Measurements from ENCODE around the gene DNAH14. TPM values are rescaled to one million over a fixed set of nuclear protein-coding genes. Genes with fewer than 3 reads are reported as not detected.
A peak's percentile ranks its signal among the peaks of the same experiment; 100 is the strongest.
"Not testable (repeated sequence)": the region's sequence is repeated elsewhere in the genome, so short reads cannot be mapped to it uniquely, and the experiment has no call there.

Gene DNAH14
- 10 to 100 TPM; 16.9 to 33.3 TPM for total RNA-seq

DNA sequence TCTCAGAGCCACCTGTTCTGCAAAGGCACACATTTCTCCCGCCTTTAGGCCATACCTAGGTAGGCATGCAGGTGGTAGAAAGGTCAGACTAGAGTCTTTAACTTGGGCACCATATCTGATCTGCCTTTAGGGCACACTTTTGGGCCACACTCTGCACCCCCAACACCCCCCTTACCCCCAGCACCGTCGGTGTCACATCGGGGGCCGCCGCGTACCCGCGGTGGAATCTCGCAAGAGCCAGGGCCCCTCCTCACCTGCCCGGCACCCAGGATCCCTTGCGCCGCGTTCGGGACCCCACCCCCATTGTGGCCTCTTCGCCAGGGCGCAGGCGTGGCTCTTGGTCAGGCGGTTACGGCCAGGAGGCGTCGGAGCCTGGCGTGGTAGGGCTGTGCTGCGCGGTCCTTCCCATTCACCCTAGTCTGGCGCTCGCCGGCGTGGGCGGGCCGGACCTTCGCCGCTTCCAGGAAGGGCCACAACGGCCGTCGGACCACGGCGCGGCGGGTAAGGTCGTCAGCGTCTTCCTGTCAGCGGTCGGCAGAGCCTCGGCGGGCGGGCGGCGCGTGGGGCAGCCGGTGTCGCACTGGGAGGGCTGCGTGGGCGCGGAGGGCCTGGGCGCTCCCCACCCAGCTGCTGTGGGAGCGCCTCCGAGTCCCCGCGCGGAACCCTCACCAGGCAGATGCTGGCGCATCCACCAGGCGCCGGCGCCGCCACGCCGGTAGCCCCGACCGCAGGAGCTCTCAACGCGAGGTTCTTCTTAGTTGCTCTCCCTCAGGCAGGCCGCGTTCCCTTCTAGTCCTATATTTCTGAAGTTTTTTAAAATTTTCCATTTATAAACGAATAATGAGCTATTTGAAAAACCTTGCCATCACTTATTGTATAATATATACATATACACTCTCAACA is at the start of gene DNAH14:
Gene DNAH14 (plus strand): TSS at position 341 of the 903 bp plus-strand sequence. CDS start 23,028 bp downstream, outside the sequence.
- DNase-seq (peak; percentile 89 to 91 (median 91)), ATAC-seq (peak; percentile 99)
- WGBS, 2 donors: 1% methylated on average over 21 to 61 of the region's 75 CpGs
- Histone ChIP-seq H3K4me1 (peaks cover 10% of the 10 kb centered on the region), H3K9me3 (peaks cover 0 to 15% (median 0%) of the 10 kb centered on the region in 3 donors), H3K27me3 (no peaks in the 10 kb centered on the region), H3K4me3 (peak within 1 kb of the TSS; percentile 39 to 46), H3K36me3 (replicated peaks in 1 of 2; ENCODE audit: insufficient read depth in 1 of 2, low read depth in 2 of 2) (no peaks in the 10 kb centered on the region), H3K27ac (peak within 1 kb of the TSS; percentile 75 to 89 (median 83))
- intact Hi-C loops (cut with DNase I): no loop called here
- peak; percentile 93 to 95 (median 93) for TF ChIP-seq POLR2A (IDR thresholded peaks at IDR 0.05)
- TF ChIP-seq, protein P1, sequence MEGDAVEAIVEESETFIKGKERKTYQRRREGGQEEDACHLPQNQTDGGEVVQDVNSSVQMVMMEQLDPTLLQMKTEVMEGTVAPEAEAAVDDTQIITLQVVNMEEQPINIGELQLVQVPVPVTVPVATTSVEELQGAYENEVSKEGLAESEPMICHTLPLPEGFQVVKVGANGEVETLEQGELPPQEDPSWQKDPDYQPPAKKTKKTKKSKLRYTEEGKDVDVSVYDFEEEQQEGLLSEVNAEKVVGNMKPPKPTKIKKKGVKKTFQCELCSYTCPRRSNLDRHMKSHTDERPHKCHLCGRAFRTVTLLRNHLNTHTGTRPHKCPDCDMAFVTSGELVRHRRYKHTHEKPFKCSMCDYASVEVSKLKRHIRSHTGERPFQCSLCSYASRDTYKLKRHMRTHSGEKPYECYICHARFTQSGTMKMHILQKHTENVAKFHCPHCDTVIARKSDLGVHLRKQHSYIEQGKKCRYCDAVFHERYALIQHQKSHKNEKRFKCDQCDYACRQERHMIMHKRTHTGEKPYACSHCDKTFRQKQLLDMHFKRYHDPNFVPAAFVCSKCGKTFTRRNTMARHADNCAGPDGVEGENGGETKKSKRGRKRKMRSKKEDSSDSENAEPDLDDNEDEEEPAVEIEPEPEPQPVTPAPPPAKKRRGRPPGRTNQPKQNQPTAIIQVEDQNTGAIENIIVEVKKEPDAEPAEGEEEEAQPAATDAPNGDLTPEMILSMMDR (IDR thresholded peaks at IDR 0.05): peak in 3 of 7 experiments; percentile 12 to 19 (median 19)

DNA sequence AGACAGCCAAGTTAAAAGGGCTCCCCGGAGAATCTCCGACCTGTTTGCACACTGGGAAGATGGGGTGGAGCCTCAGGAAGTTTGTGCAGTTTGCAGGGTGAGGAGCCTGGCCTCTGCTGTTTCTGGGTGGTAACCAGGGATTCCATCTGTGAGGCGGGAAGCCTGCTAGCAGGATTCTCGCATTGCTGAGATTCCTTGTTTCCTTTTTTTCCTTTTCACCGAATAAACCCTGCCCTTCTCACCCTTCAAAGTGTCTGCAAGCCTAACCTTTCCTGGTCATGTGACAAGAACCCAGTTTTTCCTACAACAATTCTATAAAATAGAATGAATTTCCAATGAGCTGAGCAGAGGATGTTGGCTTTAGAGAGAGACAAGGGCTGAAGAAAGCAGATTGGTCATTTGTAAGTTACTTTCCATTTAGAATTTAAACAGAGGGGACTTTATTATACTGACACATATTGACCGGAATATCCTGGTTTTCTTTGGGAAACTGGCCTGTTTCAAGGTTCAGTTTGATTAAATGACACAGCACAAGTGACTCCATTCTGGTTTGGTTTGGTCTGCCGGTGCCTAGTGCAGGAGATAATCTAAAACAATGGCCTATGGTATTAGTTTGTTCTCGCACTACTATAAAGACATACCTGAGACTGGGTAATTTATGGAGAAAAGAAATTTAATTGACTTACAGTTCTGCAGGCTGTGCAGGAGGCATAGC is 48.7 kb upstream of the DNAH14 start:
- no peak overlapping the region for H3K4me3 ChIP-seq
- no peaks in the 10 kb centered on the region for H3K9me3 ChIP-seq
- H3K27ac ChIP-seq: peak overlapping the region in 1 of 4 donors; percentile 13
- no peak for TF ChIP-seq POLR2A (IDR thresholded peaks at IDR 0.05)
- TF ChIP-seq, protein P1 (IDR thresholded peaks at IDR 0.05): no peak
- peaks cover 11% of the 10 kb centered on the region for H3K4me1 ChIP-seq
- no peaks in the 10 kb centered on the region for H3K36me3 ChIP-seq (replicated peaks in 1 of 2; ENCODE audit: insufficient read depth in 1 of 2, low read depth in 2 of 2)
- ATAC-seq (peak; percentile 9), DNase-seq (peak in 1 of 4 donors; percentile 16)
- no peaks in the 10 kb centered on the region for H3K27me3 ChIP-seq
- intact Hi-C loops (cut with DNase I): no loop called here
- WGBS, 2 donors: 62 to 65% methylated on average over 8 of the region's 8 CpGs

DNA sequence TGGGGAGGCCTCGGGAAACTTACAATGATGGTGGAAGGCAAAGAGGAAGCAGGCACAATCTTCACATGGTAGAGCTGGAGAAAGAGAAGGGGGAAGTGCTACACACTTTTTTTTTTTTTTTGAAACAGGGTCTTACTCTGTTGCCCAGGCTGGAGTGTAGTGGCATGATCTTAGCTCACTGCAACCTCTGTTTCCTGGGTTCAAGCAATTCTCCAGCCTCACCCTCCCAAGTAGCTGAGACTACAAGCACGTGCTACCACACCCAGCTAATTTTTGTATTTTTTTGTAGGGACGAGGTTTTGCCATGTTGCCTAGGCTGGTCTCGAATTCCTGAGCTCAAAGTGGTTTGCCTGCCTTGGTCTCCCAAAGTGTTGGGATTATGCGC is 48.2 kb upstream of the DNAH14 start:
- H3K36me3 ChIP-seq (replicated peaks in 1 of 2; ENCODE audit: insufficient read depth in 1 of 2, low read depth in 2 of 2); H3K9me3 ChIP-seq; H3K4me3 ChIP-seq; intact Hi-C loops (cut with DNase I); H3K27me3 ChIP-seq; ATAC-seq; H3K4me1 ChIP-seq; DNase-seq; H3K27ac ChIP-seq: not testable (repeated sequence)
- 77 to 88% methylated on average over 5 of the region's 5 CpGs for WGBS, 2 donors

DNA sequence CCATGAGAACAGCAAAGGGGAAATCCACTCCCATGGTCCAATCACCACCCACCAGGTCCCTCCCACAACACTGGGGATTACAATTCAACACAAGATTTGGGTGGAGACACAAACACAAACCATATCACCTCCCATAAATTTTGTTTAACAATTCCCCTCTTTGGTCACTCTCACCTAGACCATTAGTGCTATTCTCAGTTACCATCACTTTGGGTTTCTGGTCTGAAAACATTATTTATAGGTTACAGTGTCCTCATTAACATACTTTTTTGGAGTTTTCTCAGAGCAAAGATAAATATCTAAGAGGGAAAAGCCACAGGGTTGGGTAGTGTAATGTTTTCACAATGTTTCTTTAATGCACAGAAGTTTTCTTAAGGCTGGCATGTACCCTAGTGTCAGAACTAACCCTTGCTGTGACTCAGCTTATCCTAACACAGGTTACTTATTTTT is 47.7 kb upstream of the DNAH14 start:
- intact Hi-C loops (cut with DNase I): no loop called here
- Histone ChIP-seq H3K27ac (no peak overlapping the region), H3K27me3 (no peaks in the 10 kb centered on the region), H3K4me3 (no peak overlapping the region), H3K4me1 (peaks cover 8% of the 10 kb centered on the region), H3K36me3 (replicated peaks in 1 of 2; ENCODE audit: insufficient read depth in 1 of 2, low read depth in 2 of 2) (no peaks in the 10 kb centered on the region), H3K9me3 (no peaks in the 10 kb centered on the region)
- DNase-seq (no peak), ATAC-seq (no peak)
- TF ChIP-seq, protein P1 (IDR thresholded peaks at IDR 0.05): no peak
- TF ChIP-seq POLR2A (IDR thresholded peaks at IDR 0.05): no peak

DNA sequence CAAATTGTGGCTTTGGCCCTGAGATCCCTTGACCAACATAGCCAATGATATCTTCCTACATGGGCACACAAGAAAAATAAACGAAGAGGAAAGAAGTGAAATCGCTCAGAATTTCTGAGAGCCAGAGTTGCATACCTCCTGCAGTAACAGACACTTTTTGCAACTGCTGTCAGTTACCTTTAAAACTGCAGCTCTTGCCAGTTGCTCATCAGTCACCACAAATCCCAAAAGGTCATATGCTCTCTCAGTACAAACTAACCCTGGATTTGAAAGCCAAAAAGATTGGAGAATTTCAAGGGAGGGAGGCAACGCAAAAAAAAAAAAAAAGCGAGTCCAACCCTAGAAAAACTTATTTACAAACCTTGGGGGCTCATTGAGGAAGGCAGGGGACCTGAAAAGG is 47.2 kb upstream of the DNAH14 start:
- H3K9me3 ChIP-seq: no peaks in the 10 kb centered on the region
- WGBS, 2 donors: 51 to 57% methylated on average over 4 of the region's 4 CpGs
- intact Hi-C loops (cut with DNase I): no loop called here
- H3K4me3 ChIP-seq: no peak overlapping the region
- ATAC-seq: no peak
- H3K27ac ChIP-seq: no peak overlapping the region
- no peak for DNase-seq
- TF ChIP-seq, protein P1 (IDR thresholded peaks at IDR 0.05): no peak
- no peak for TF ChIP-seq POLR2A (IDR thresholded peaks at IDR 0.05)
- peaks cover 8% of the 10 kb centered on the region for H3K4me1 ChIP-seq
- H3K27me3 ChIP-seq: no peaks in the 10 kb centered on the region
- H3K36me3 ChIP-seq (replicated peaks in 1 of 2; ENCODE audit: insufficient read depth in 1 of 2, low read depth in 2 of 2): no peaks in the 10 kb centered on the region

Measured in body of pancreas (tissue), 4 donors.